Ascending aorta (tissue), 2 donors: ENCODE measurements around the gene THSD8. TPM values are rescaled to one million over a fixed set of nuclear protein-coding genes. Genes with fewer than 3 reads are reported as not detected.
"Not testable (repeated sequence)": the region's sequence is repeated elsewhere in the genome, so short reads cannot be mapped to it uniquely, and the experiment has no call there.

Source experiments
- DNase-seq, 2 donors: peaks; one replicate each; pipeline ENCODE4 v3.0.0-alpha.2; 2019; ENCODE audit warnings: low spot score in 2 of 2
- H3K27ac ChIP-seq, 2 donors: fragments of 200-600 bp; sonication (generic); one replicate each; pipeline ENCODE4 v1.5.1; 2016 to 2017; ENCODE audit warnings: mild to moderate bottlenecking in 1 of 2
- H3K27me3 ChIP-seq: fragments of 200-600 bp; sonication (generic); one replicate; pipeline ENCODE4 v1.5.1; 2017
- H3K36me3 ChIP-seq, 2 donors: fragments of 200-600 bp; sonication (generic); one replicate each; pipeline ENCODE4 v1.5.1; 2016
- H3K4me1 ChIP-seq, 2 donors: fragments of 200-600 bp; sonication (generic); one replicate each; pipeline ENCODE4 v1.5.1; 2016 to 2017; ENCODE audit warnings: mild to moderate bottlenecking in 1 of 2
- H3K4me3 ChIP-seq, 2 donors: fragments of 200-600 bp; sonication (generic); one replicate each; pipeline ENCODE4 v1.5.1; 2016 to 2017; ENCODE audit warnings: mild to moderate bottlenecking in 1 of 2
- H3K9me3 ChIP-seq, 2 donors: fragments of 200-600 bp; sonication (generic); one replicate each; pipeline ENCODE4 v1.5.1; 2016
- intact Hi-C: fragments of 100-400 bp; cut with DNase I; formaldehyde crosslinking; loops from one replicate; pipeline ENCODE4 v1.15.1; 2023
- total RNA-seq: library from RNA; depleted of rRNA; stranded (reverse); fragments of >200 nt; gene quantifications from one replicate; pipeline ENCODE4 v1.1.0, GENCODE V29; 2016
- TF ChIP-seq, protein P1 (sequence below), 3 experiments: fragments of 200-600 bp in 2 of 3; fragments of 450-650 bp in 1 of 3; sonication (generic) in 2 of 3; IDR thresholded peaks; one replicate each; pipeline ENCODE4 v1.5.1; 2016 to 2019; ENCODE audit warnings: antibody characterized with exemption in 3 of 3, mild to moderate bottlenecking in 1 of 3, moderate library complexity in 1 of 3

Gene THSD8
- total RNA-seq, 1 donor from 2014 or later, result not detected

DNA sequence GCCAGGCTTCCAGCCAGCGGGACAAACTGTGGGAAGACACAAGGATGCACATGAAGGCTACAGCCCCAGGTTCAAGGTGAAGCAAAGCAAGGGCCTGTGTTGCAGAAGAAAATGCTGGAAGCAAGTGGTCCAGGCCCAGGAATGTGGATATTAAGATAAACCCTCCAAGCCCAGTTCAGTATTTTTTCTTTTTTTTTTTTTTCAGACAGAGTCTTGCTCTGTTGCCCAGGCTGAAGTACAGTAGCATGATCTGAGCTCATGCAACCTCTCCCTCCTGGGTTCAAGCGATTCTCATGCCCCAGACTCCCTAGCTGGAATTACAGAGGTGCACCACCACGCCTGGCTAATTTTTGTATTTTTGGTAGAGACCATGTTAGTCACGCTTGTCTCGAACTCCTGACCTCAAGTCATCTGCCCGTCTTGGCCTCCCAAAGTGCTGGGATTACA is 4.7 kb upstream of the THSD8 start:
- H3K27ac ChIP-seq, result peak overlapping the region in 1 of 2 donors; percentile 65
- peaks cover 10 to 13% of the 10 kb centered on the region in 2 donors for H3K4me1 ChIP-seq
- no peak overlapping the region for H3K4me3 ChIP-seq
- H3K27me3 ChIP-seq, result no peaks in the 10 kb centered on the region
- TF ChIP-seq, protein P1, sequence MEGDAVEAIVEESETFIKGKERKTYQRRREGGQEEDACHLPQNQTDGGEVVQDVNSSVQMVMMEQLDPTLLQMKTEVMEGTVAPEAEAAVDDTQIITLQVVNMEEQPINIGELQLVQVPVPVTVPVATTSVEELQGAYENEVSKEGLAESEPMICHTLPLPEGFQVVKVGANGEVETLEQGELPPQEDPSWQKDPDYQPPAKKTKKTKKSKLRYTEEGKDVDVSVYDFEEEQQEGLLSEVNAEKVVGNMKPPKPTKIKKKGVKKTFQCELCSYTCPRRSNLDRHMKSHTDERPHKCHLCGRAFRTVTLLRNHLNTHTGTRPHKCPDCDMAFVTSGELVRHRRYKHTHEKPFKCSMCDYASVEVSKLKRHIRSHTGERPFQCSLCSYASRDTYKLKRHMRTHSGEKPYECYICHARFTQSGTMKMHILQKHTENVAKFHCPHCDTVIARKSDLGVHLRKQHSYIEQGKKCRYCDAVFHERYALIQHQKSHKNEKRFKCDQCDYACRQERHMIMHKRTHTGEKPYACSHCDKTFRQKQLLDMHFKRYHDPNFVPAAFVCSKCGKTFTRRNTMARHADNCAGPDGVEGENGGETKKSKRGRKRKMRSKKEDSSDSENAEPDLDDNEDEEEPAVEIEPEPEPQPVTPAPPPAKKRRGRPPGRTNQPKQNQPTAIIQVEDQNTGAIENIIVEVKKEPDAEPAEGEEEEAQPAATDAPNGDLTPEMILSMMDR (IDR thresholded peaks at IDR 0.05), result no peak
- no peaks in the 10 kb centered on the region for H3K9me3 ChIP-seq
- peaks cover 2 to 15% of the 10 kb centered on the region in 2 donors for H3K36me3 ChIP-seq
- intact Hi-C loops, result loop anchor here (10.0 kb wide), 1 partner anchor 1208 kb away; the partner anchor contains the start of gene RFX1
- peak in 1 of 2 donors; percentile 61 for DNase-seq

DNA sequence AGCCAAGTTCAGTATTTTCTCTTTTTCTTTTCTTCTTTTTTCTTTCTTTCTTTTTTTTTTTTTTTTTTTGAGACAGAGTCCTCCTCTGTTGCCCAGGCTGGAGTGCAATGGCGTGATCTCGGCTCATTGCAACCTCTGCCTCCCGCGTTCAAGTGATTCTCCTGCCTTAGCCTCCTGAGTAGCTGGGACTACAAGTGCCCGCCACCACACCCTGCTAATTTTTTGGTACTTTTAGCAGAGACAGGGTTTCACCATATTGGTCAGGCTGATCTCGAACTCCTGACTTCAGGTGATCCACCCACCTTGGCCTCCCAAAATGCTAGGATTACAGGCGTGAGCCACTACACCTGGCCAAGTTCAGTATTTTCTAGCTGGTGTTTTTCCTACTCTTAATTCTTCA is 4.3 kb upstream of the THSD8 start:
- not testable (repeated sequence) for H3K9me3 ChIP-seq, H3K27ac ChIP-seq, H3K4me3 ChIP-seq, H3K27me3 ChIP-seq
- intact Hi-C loops, result loop anchor here (10.0 kb wide), 1 partner anchor 1207 kb away; the partner anchor contains the start of gene RFX1
- Histone ChIP-seq H3K4me1 (peaks cover 10 to 13% of the 10 kb centered on the region in 2 donors), H3K36me3 (peaks cover 0 to 11% of the 10 kb centered on the region in 2 donors)
- DNase-seq, result peak in 1 of 2 donors; percentile 63

DNA sequence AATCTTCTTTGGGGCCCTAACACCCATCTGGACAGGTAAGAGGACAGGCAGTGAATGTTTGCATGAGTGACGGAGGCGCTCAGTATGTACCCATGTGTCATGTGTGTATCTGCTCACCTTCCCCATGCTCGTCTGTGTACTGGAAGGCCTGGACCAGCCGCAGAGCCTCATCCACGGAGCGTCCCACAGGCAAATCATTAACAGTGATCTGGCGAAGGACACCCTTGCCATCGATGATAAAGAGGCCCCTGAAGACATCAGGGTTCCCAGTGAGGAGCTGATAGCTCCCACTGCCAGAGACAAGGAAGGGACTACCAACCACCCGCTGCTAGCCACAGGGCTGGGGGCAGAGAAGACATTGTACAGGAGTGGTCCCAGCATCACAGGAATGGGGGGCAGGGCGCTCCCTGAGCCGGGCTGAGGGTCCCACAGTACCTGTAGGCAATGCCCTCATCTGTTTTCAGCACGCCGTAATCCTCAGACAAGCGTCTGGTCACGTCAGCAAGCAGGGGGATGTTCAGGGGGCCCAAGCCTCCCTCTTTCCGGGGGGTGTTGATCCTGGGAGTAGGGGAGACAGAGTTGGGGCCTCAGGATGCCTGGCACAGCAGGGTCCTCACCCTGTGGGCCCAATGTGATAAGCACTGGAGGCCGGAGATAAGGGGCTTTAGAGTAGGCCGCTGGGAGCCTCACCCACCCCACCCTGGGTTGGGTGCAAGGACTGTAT is 2.0 kb upstream of the THSD8 start:
- DNase-seq, result no peak
- H3K36me3 ChIP-seq, result peaks cover 0 to 10% of the 10 kb centered on the region in 2 donors
- intact Hi-C loops, result loop anchor here (10.0 kb wide), 1 partner anchor 1205 kb away; the partner anchor contains the start of gene RFX1
- H3K27ac ChIP-seq, result no peak overlapping the region
- TF ChIP-seq, protein P1 (IDR thresholded peaks at IDR 0.05), result no peak
- no peaks in the 10 kb centered on the region for H3K9me3 ChIP-seq
- peaks cover 10 to 13% of the 10 kb centered on the region in 2 donors for H3K4me1 ChIP-seq
- no peaks in the 10 kb centered on the region for H3K27me3 ChIP-seq
- peak overlapping the region in 1 of 2 donors; percentile 81 for H3K4me3 ChIP-seq

DNA sequence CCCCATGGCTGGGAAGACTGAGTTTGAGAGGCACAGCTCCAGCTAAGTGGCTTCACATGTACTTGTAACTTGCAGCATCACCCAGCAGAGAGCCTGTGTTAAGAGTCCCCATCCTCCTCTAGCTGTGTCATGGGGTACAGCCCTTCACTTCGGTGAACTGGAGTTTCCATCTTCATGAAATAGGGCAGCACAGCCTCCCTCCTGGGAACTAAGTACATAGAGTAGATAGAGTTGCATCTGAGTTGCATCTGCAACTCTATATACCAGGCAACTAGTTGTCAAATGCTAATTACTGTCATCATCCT is 1.5 kb upstream of the THSD8 start:
- peaks cover 10 to 13% of the 10 kb centered on the region in 2 donors for H3K4me1 ChIP-seq
- TF ChIP-seq, protein P1 (IDR thresholded peaks at IDR 0.05), result no peak
- peaks cover 0 to 10% of the 10 kb centered on the region in 2 donors for H3K36me3 ChIP-seq
- H3K27ac ChIP-seq, result peak overlapping the region in 1 of 2 donors; percentile 68
- peak overlapping the region in 1 of 2 donors; percentile 81 for H3K4me3 ChIP-seq
- DNase-seq, result no peak
- intact Hi-C loops, result no loop called here
- no peaks in the 10 kb centered on the region for H3K27me3 ChIP-seq
- H3K9me3 ChIP-seq, result no peaks in the 10 kb centered on the region

DNA sequence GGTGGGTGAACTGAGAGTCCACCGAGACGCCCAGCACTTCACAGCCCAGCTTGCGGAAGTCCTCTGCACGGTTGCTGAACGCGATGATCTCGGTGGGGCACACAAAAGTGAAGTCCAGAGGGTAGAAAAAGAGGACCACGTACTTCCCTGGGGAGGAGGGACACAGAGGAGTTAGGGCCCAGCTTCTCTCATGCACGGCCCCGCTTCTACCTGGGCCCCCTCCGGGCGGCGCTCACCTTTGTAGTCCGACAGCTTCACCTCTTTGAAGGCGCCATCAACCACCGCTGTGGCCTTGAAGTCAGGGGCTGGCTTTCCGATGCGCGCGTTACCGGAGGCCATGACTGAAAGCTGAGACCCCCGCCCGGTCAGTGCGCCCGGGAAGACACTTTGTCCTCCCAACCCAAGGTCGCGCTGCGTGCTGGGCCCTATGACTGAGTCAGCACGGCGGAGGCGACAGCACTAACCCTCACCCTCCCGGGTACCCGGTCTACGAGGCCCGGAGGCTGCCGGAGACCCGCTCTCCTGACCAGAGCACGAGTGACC is 875 bp upstream of the THSD8 start:
- H3K27ac ChIP-seq, result peak overlapping the region; percentile 54 to 68
- H3K4me1 ChIP-seq, result peaks cover 8 to 10% of the 10 kb centered on the region in 2 donors
- H3K4me3 ChIP-seq, result peak overlapping the region; percentile 72 to 81
- TF ChIP-seq, protein P1 (IDR thresholded peaks at IDR 0.05), result no peak
- H3K9me3 ChIP-seq, result no peaks in the 10 kb centered on the region
- peaks cover 0 to 10% of the 10 kb centered on the region in 2 donors for H3K36me3 ChIP-seq
- intact Hi-C loops, result no loop called here
- DNase-seq, result no peak
- no peaks in the 10 kb centered on the region for H3K27me3 ChIP-seq
